ENCODE data around the gene LAGE3. TPM values are rescaled to one million over a fixed set of nuclear protein-coding genes. Genes with fewer than 3 reads are reported as not detected.

LAGE3 gene
- total RNA-seq, 4 donors from 2014 or later: 26.0 to 72.5 (median 29.3) TPM

GRCh38 chrX:154443992-154444754 is 34.9 kb downstream of the LAGE3 start, which contains the start of gene FAM50A:
Gene FAM50A (plus strand): TSS chrX:154444141. CDS start chrX:154444236, 95 bp downstream.
- H3K9me3 ChIP-seq: no peaks in the 10 kb centered on the region
- intact Hi-C loops (cut with DNase I; ENCODE audit: low total_unique reads) (loop anchor here (1.0 kb wide), 1 partner anchor 34 kb away; no protein-coding TSS in a partner anchor), in situ Hi-C loops (cut with MboI; ENCODE audit: low sequenced_read_pairs in 4 of 4) (no loop called here)
- H3K27ac ChIP-seq: peak within 1 kb of the TSS; percentile 84 to 94 (median 91)
- peak; percentile 80 to 88 for TF ChIP-seq POLR2A (IDR thresholded peaks at IDR 0.05)
- TF ChIP-seq, protein P1, sequence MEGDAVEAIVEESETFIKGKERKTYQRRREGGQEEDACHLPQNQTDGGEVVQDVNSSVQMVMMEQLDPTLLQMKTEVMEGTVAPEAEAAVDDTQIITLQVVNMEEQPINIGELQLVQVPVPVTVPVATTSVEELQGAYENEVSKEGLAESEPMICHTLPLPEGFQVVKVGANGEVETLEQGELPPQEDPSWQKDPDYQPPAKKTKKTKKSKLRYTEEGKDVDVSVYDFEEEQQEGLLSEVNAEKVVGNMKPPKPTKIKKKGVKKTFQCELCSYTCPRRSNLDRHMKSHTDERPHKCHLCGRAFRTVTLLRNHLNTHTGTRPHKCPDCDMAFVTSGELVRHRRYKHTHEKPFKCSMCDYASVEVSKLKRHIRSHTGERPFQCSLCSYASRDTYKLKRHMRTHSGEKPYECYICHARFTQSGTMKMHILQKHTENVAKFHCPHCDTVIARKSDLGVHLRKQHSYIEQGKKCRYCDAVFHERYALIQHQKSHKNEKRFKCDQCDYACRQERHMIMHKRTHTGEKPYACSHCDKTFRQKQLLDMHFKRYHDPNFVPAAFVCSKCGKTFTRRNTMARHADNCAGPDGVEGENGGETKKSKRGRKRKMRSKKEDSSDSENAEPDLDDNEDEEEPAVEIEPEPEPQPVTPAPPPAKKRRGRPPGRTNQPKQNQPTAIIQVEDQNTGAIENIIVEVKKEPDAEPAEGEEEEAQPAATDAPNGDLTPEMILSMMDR (IDR thresholded peaks at IDR 0.05 in 4 of 5, conservative IDR thresholded peaks at IDR 0.05 in 1 of 5): no peak
- ATAC-seq (peak; percentile 91 to 92), DNase-seq (peak; percentile 72 to 78)
- no peaks in the 10 kb centered on the region for H3K27me3 ChIP-seq
- H3K4me3 ChIP-seq: peak within 1 kb of the TSS; percentile 58 to 64 (median 62)
- H3K4me1 ChIP-seq: peaks cover 4 to 8% of the 10 kb centered on the region in 2 donors
- H3K36me3 ChIP-seq: peaks cover 0 to 21% of the 10 kb centered on the region in 2 donors

DNA sequence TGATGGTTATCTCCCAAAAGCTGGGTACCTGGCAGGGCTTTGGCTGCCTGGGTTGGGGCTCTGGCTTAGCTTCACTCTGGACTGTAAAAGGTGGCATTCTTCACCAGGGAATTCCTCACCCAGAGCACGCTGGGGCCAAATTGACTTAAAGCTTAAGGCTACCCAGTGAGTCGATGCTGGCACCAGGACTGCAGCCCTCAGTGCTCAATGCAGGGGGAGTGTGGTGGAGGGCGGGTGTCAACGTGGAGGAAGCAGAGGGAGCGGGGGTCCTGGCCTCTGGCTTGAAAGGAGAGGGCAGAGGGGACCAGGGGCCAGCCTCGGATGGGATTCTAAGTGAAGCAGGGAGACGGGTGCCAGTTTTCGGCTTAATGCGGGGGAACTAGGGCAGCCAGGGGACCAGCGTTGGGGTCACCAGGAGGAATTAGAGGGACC is 35.6 kb downstream of the LAGE3 start:
- TF ChIP-seq, protein P1 (IDR thresholded peaks at IDR 0.05 in 4 of 5, conservative IDR thresholded peaks at IDR 0.05 in 1 of 5): no peak
- no peak for TF ChIP-seq POLR2A (IDR thresholded peaks at IDR 0.05)
- no peaks in the 10 kb centered on the region for H3K27me3 ChIP-seq
- no peaks in the 10 kb centered on the region for H3K9me3 ChIP-seq
- peak overlapping the region; percentile 83 to 94 (median 91) for H3K27ac ChIP-seq
- peak overlapping the region; percentile 48 to 64 (median 55) for H3K4me3 ChIP-seq
- H3K36me3 ChIP-seq: peaks cover 0 to 14% of the 10 kb centered on the region in 2 donors
- ATAC-seq: peak in 1 of 2 donors; percentile 24
- in situ Hi-C loops (cut with MboI; ENCODE audit: low sequenced_read_pairs in 4 of 4) (no loop called here), intact Hi-C loops (cut with DNase I; ENCODE audit: low total_unique reads) (no loop called here)
- peaks cover 4 to 8% of the 10 kb centered on the region in 2 donors for H3K4me1 ChIP-seq
- peak in 1 of 2 donors; percentile 20 for DNase-seq

DNA sequence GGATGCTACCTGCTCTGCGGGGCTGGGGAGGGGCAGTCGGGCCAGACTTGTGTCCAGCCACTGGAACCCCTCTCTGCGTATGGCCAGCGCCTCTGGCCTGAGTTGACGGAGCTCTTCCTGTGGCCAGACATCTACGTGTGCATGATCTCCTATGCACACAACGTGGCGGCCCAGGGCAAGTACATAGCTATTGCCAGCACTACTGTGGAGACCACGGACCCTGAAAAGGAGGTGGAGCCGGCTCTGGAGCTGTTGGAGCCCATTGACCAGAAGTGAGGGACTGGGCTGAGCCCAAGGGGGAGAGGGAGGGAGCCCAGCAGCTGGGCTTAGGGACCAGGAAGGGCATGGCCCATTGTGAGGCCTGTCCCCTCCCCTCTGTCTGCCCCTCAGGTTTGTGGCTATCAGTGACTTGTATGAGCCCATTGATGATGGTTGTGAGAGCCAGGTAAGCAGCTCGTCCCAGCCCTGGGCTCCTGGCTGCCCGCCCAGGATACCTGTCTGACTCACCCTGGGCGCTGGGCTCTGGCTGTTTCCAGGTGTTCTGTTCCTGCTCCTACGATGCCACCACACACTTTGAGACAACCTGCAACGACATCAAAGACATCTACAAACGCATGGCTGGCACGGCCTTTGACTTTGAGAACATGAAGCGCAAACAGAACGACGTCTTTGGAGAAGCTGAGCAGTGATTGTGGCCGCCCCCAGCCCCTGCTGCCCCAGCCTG is 36.9 kb downstream of the LAGE3 start:
- peaks cover 0 to 11% of the 10 kb centered on the region in 2 donors for H3K36me3 ChIP-seq
- no peak overlapping the region for H3K4me3 ChIP-seq
- no peaks in the 10 kb centered on the region for H3K27me3 ChIP-seq
- H3K4me1 ChIP-seq: peaks cover 4 to 8% of the 10 kb centered on the region in 2 donors
- no peak for TF ChIP-seq POLR2A (IDR thresholded peaks at IDR 0.05)
- TF ChIP-seq, protein P1 (IDR thresholded peaks at IDR 0.05 in 4 of 5, conservative IDR thresholded peaks at IDR 0.05 in 1 of 5): no peak
- in situ Hi-C loops (cut with MboI; ENCODE audit: low sequenced_read_pairs in 4 of 4): no loop called here
- no peaks in the 10 kb centered on the region for H3K9me3 ChIP-seq
- ATAC-seq (no peak), DNase-seq (no peak)
- H3K27ac ChIP-seq: no peak overlapping the region
- intact Hi-C loops (cut with DNase I; ENCODE audit: low total_unique reads): no loop called here

- H3K36me3 ChIP-seq: peaks cover 0 to 11% of the 10 kb centered on the region in 2 donors
- TF ChIP-seq POLR2A (IDR thresholded peaks at IDR 0.05): no peak
- TF ChIP-seq, protein P1 (IDR thresholded peaks at IDR 0.05 in 4 of 5, conservative IDR thresholded peaks at IDR 0.05 in 1 of 5): no peak
- in situ Hi-C loops (cut with MboI; ENCODE audit: low sequenced_read_pairs in 4 of 4) (no loop called here), intact Hi-C loops (cut with DNase I; ENCODE audit: low total_unique reads) (no loop called here)
- H3K4me1 ChIP-seq: peaks cover 4 to 8% of the 10 kb centered on the region in 2 donors
- no peak for DNase-seq
- no peaks in the 10 kb centered on the region for H3K9me3 ChIP-seq
- H3K27me3 ChIP-seq: no peaks in the 10 kb centered on the region
- no peak overlapping the region for H3K27ac ChIP-seq
- no peak for ATAC-seq
- no peak overlapping the region for H3K4me3 ChIP-seq
Observed at GRCh38 chrX:154441564-154441963, 37.5 kb downstream of the LAGE3 start.
